IMR-90 (cell line): ENCODE measurements around the gene ATP10B. TPM values are rescaled to one million over a fixed set of nuclear protein-coding genes. Genes with fewer than 3 reads are reported as not detected.

Source experiments
- ATAC-seq: fragments of 200-7000 bp; cut with Tn5 transposase; 2 replicates; pipeline ENCODE4 v1.9.1; 2020; ENCODE audit warnings: low read depth, mild to moderate bottlenecking, moderate library complexity
- BruUV-seq: library from RNA; stranded (reverse); fragments of 400-500 nt; replicated peaks from 2 replicates; lab custom pipeline; 2021; lab: Mats Ljungman, UMichigan
- CTCF ChIA-PET: fragments of 300-600 bp; formaldehyde crosslinking; extraction: SDS; loops from one replicate; lab custom pipeline; 2021; ENCODE audit warnings: antibody characterized with exemption; lab: Yijun Ruan, JAX
- POLR2A ChIA-PET: fragments of 300-600 bp; sonication (Branson Sonifier 250); formaldehyde crosslinking; loops from one replicate; lab custom pipeline; 2022; ENCODE audit warnings: antibody characterized with exemption; ENCODE audit not compliant: unreplicated experiment; lab: Charles Lee
- DNase-seq: peaks from one replicate; pipeline ENCODE4 v3.0.0; 2013
- H2AFZ ChIP-seq: replicated peaks from 2 replicates; pipeline ENCODE3; 2013; ENCODE audit warnings: low read length, mild to moderate bottlenecking; ENCODE audit not compliant: poor library complexity
- H2AK5ac ChIP-seq: 2 replicates; pipeline ENCODE4 v1.6.1; 2013; ENCODE audit warnings: low read depth, low read length, inconsistent platforms
- H2AK9ac ChIP-seq: replicated peaks from 2 replicates; pipeline ENCODE3; 2013; ENCODE audit warnings: mild to moderate bottlenecking, low read depth, low read length, moderate library complexity; ENCODE audit not compliant: poor library complexity
- H2BK120ac ChIP-seq: 2 replicates; pipeline ENCODE4 v1.6.1; 2013; ENCODE audit warnings: low read depth, low read length, inconsistent platforms
- H2BK15ac ChIP-seq: 3 replicates; pipeline ENCODE4 v1.6.1; 2013; ENCODE audit warnings: low read depth, low read length, inconsistent platforms
- H2BK20ac ChIP-seq: 2 replicates; pipeline ENCODE4 v1.6.1; 2013; ENCODE audit warnings: low read depth, mild to moderate bottlenecking, inconsistent platforms, low read length, moderate library complexity
- H2BK5ac ChIP-seq: 2 replicates; pipeline ENCODE4 v1.6.1; 2013; ENCODE audit warnings: mild to moderate bottlenecking, low read depth, low read length, inconsistent platforms; ENCODE audit not compliant: poor library complexity, severe bottlenecking
- H3K14ac ChIP-seq: replicated peaks from 2 replicates; pipeline ENCODE4 v1.6.1; 2013; ENCODE audit warnings: low read depth, low read length, inconsistent platforms
- H3K18ac ChIP-seq: 2 replicates; pipeline ENCODE4 v1.6.1; 2013; ENCODE audit warnings: low read depth, low read length, control low read depth
- H3K23ac ChIP-seq: 2 replicates; pipeline ENCODE4 v1.6.1; 2013; ENCODE audit warnings: low read depth, low read length, inconsistent platforms
- H3K27ac ChIP-seq: 2 replicates; pipeline ENCODE4 v1.5.1; 2013; ENCODE audit warnings: mild to moderate bottlenecking, control low read depth, low read length; ENCODE audit not compliant: insufficient read depth
- H3K27me3 ChIP-seq: 2 replicates; pipeline ENCODE4 v1.6.1; 2013; ENCODE audit warnings: low read length; ENCODE audit not compliant: control insufficient read depth, insufficient read depth
- H3K36me3 ChIP-seq: 2 replicates; pipeline ENCODE4 v1.6.1; 2013; ENCODE audit warnings: low read length, mixed read lengths; ENCODE audit not compliant: control insufficient read depth, insufficient read depth
- H3K4ac ChIP-seq: 2 replicates; pipeline ENCODE4 v1.6.1; 2013; ENCODE audit warnings: low read depth, low read length, inconsistent platforms
- H3K4me1 ChIP-seq: 2 replicates; pipeline ENCODE4 v1.6.1; 2013; ENCODE audit warnings: low read length, mixed read lengths; ENCODE audit not compliant: control insufficient read depth, insufficient read depth
- H3K4me2 ChIP-seq: 2 replicates; pipeline ENCODE4 v1.6.1; 2013; ENCODE audit warnings: low read depth, mild to moderate bottlenecking, control low read depth, low read length, moderate library complexity
- H3K4me3 ChIP-seq: 2 replicates; pipeline ENCODE4 v1.5.1; 2013; ENCODE audit warnings: low read depth, mild to moderate bottlenecking, control low read depth, low read length, moderate library complexity; ENCODE audit not compliant: insufficient read depth
- H3K56ac ChIP-seq: 2 replicates; pipeline ENCODE4 v1.6.1; 2013; ENCODE audit warnings: low read length, inconsistent platforms; ENCODE audit not compliant: insufficient read depth; ENCODE audit errors: extremely low read depth
- H3K79me1 ChIP-seq, 2 experiments: 2 replicates each; pipeline ENCODE4 v1.6.1; 2013; ENCODE audit warnings: low read length in 2 of 2, inconsistent platforms in 1 of 2, low read depth in 1 of 2
- H3K9ac ChIP-seq: 2 replicates; pipeline ENCODE4 v1.6.1; 2013; ENCODE audit warnings: low read depth, low read length, control low read depth
- H3K9me1 ChIP-seq: 2 replicates; pipeline ENCODE4 v1.6.1; 2013; ENCODE audit warnings: low read length, inconsistent platforms; ENCODE audit not compliant: insufficient read depth
- H3K9me3 ChIP-seq: 2 replicates; pipeline ENCODE4 v1.6.1; 2013; ENCODE audit warnings: low read length; ENCODE audit not compliant: control insufficient read depth, insufficient read depth
- H4K20me1 ChIP-seq: 2 replicates; pipeline ENCODE4 v1.6.1; 2013; ENCODE audit warnings: low read length, inconsistent platforms; ENCODE audit not compliant: insufficient read depth
- H4K5ac ChIP-seq: 2 replicates; pipeline ENCODE4 v1.6.1; 2013; ENCODE audit warnings: mild to moderate bottlenecking, low read depth, low read length, control low read depth
- H4K8ac ChIP-seq, 2 experiments: 2 replicates each; pipeline ENCODE4 v1.6.1; 2013; ENCODE audit warnings: low read depth in 2 of 2, low read length in 2 of 2, control low read depth in 1 of 2, inconsistent platforms in 1 of 2
- H4K91ac ChIP-seq: 2 replicates; pipeline ENCODE4 v1.6.1; 2013; ENCODE audit warnings: low read depth, low read length, inconsistent platforms; ENCODE audit not compliant: insufficient read depth
- NFE2L2 ChIP-seq: fragments of 150-350 bp; IDR thresholded peaks from 2 replicates; pipeline ENCODE4 v1.6.1; 2016; ENCODE audit warnings: low read depth, mild to moderate bottlenecking, low read length
- WGBS, 2 experiments: methylation state at CpG; one replicate each; pipeline versions ENCODE4 v1.1.5 to v1.1.7; 2013; ENCODE audit warnings: missing lambda C conversion rate in 2 of 2; ENCODE audit not compliant: insufficient read length in 1 of 2; ENCODE audit errors: extremely low coverage in 2 of 2; 5-methylcytosine and 5-hydroxymethylcytosine counted together
- dilution Hi-C: fragments of 300-500 bp; cut with HindIII; formaldehyde crosslinking; loops from one replicate; pipeline ENCODE4 v1.14.3; 2018; ENCODE audit warnings: low sequenced_read_pairs; ENCODE audit not compliant: unreplicated experiment
- in situ Hi-C: fragments of 300-500 bp; cut with MboI; formaldehyde crosslinking; loops from 3 replicates; pipeline ENCODE4 v1.14.3; 2019; ENCODE audit warnings: low sequenced_read_pairs, inconsistent platforms, mixed read lengths
- intact Hi-C: fragments of 100-400 bp; cut with micrococcal nuclease; formaldehyde crosslinking; loops from 2 replicates; pipeline ENCODE4 v1.10.0; 2022
- polyA plus RNA-seq, 3 experiments: library from polyadenylated mRNA; depleted of rRNA; stranded (reverse); fragments of >200 nt; gene quantifications; 2 replicates each; pipeline ENCODE4 v1.2.3, GENCODE V29; 2012; ENCODE audit warnings: low replicate concordance in 1 of 3
- total RNA-seq: library from RNA; depleted of rRNA; stranded (reverse); fragments of >200 nt; gene quantifications from 2 replicates; pipeline ENCODE4 v1.2.3, GENCODE V29; 2012

Gene ATP10B
- total and polyA plus RNA-seq, 2 of the 4 experiments (the other 2 are of a cell fraction): not detected

- no peak for ATAC-seq
- Histone ChIP-seq H3K23ac (no peak overlapping the region), H3K36me3 (no peaks in the 10 kb centered on the region), H3K4ac (no peak overlapping the region), H3K9me3 (peaks cover 4% of the 10 kb centered on the region; the same call in 1 of the 2 replicates), H2AK5ac (no peak overlapping the region), H2AFZ (no peak overlapping the region), H3K9ac (no peak overlapping the region), H3K14ac (no peak overlapping the region), H4K5ac (no peak overlapping the region), H3K4me3 (no peak overlapping the region), H3K27me3 (no peaks in the 10 kb centered on the region), H2BK5ac (no peak overlapping the region), H3K4me2 (no peak overlapping the region), H2BK120ac (no peak overlapping the region), H3K79me1 (no peaks in the 10 kb centered on the region), H2AK9ac (no peak overlapping the region), H4K20me1 (no peaks in the 10 kb centered on the region), H3K9me1 (no peaks in the 10 kb centered on the region), H3K27ac (no peak overlapping the region), H2BK20ac (no peak overlapping the region), H3K56ac (no peak overlapping the region), H3K4me1 (no peaks in the 10 kb centered on the region), H4K91ac (no peak overlapping the region), H4K8ac (no peak overlapping the region), H2BK15ac (no peak overlapping the region), H3K18ac (no peak overlapping the region)
- WGBS, 2 experiments: no CpG with 5 or more reads among the region's 4 CpGs
- TF ChIP-seq NFE2L2: no peak
- BruUV-seq: no TSS peak
- ChIA-PET POLR2A (no interaction called here), CTCF (no interaction called here)
- DNase-seq: no peak
- in situ Hi-C loops (no loop called here), dilution Hi-C loops (no loop called here), intact Hi-C loops (no loop called here)
Observed at GRCh38 chr5:160869989-160870521, 18.0 kb upstream of the ATP10B start.
